Stimulated activated CD8-positive, alpha-beta memory T cell treated with anti-CD3 and anti-CD28 coated beads, Interleukin-15, amount 100 ng/mL, for 1 hour (primary cell): Measurements from ENCODE around the gene ALDH16A1.
"Not testable (repeated sequence)": the region's sequence is repeated elsewhere in the genome, so short reads cannot be mapped to it uniquely, and the experiment has no call there.

Experiments used
- DNase-seq: peaks from one replicate; pipeline ENCODE4 v3.0.0-alpha.2; 2020; ENCODE audit warnings: low read depth

ALDH16A1 gene

GRCh38 chr19:49441210-49441959 is 11.6 kb upstream of the ALDH16A1 start, which contains the start of gene SLC17A7:
TSS of gene SLC17A7 (minus strand) at chr19:49441527. CDS start at chr19:49441379, 148 bp downstream.
- no peak for DNase-seq

- DNase-seq = no peak
These were observed 11.1 kb upstream of the ALDH16A1 start for GRCh38 chr19:49441960-49442350.

DNA sequence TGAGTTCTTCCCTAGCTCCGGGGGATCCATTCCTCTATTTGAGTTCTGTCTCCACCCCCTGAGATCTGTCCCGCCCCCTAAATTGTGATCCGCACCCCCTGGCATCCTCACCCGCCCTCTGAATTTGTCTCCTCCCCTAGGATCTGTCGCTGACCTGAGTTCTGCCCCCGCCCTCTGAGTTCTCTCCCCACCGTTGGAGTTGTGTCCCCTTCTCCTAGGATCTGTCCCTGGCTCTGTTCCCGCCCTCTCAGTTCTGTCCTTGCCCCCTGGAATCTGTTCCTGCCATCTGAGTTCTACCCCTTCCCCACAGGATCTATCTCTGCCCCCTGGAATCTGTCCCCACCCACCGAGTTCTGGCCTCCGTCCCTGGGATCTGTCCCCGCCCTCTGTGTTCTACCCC is 10.7 kb upstream of the ALDH16A1 start:
- DNase-seq = no peak

- DNase-seq = no peak
These were observed 10.2 kb upstream of the ALDH16A1 start for GRCh38 chr19:49442771-49443365.

DNA sequence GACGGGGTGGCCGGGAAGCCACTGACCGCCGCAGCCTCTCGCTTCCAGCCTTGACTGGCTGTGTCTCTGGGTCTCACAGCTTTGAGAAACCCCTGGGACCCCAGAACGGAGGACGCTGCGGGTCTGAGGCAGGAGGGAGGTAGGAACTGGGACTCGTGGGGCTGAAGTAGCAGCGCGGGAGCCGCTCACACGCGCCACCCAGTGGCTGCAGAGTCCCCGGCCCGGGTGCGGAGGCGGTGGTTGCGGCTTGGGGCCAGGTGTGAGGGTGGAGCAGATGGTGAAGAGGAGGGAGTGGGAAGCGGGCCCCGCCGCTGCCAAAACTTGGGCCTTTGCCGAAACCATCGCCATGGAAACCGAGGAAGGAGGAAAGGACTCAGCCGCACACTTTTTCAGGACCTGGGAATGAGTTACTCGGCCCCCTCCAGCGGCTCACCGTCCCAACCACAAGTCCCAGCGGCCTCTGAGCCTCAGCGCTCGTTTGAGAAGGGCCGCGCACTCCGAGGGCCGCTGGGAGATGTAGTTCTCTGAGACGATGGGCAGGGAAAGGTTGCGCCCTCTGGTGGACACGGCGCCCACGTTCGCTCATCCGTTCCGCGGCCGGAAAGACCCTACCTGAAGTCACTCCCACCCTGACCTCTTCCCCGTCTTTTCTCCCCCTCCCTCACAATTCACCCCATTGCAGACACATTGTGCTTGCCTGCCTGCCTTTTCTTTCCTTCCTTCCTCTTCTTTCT is 9.5 kb upstream of the ALDH16A1 start:
- peak; percentile 89 for DNase-seq

DNA sequence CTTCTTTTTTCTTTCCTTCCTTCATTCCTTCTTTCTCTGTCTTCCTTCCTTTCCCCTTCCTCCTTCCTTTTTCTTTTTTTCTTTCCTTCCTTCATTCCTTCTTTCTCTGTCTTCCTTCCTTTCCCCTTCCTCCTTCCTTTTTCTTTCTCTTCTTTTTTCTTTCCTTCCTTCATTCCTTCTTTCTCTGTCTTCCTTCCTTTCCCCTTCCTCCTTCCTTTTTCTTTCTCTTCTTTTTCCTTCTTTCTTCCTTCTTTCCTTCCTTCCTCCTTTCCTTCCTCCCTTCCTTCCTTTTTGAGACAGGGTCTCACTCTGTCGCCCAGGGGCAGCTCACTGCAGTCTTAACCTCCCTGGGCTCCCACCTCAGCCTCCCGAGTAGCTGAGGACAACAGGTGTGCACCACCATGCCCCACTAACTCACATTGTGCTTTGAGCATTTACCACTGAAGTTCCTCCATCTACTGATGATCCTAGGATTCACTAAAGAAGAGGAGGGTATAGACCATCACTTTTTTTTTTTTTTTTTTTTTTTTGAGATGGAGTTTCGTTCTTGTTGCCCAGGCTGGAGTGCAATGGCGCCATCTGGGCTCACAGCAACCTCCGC is 8.8 kb upstream of the ALDH16A1 start:
- not testable (repeated sequence) for DNase-seq

DNA sequence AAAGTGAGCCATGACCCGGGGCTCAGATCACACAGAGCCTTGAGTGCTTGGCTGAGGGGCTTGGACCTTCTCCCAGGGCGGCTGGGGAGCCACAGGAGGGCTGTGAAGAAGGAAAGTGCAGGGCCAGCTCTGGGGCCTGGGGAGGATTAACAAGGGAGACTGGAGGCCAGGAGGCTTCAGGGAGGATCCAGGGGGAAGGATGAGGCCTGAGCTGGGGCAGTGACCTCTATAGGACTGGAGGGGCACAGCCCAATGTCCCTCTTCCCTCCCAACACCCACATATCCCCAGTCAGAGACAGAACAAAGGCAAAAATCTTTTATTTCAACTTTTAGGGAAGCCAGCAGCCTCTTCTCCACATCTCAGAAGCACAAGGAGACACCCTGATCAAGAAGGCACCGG is 7.0 kb upstream of the ALDH16A1 start:
- DNase-seq = no peak

GRCh38 chr19:49447485-49448431 is 5.3 kb upstream of the ALDH16A1 start:
- no peak for DNase-seq

DNA sequence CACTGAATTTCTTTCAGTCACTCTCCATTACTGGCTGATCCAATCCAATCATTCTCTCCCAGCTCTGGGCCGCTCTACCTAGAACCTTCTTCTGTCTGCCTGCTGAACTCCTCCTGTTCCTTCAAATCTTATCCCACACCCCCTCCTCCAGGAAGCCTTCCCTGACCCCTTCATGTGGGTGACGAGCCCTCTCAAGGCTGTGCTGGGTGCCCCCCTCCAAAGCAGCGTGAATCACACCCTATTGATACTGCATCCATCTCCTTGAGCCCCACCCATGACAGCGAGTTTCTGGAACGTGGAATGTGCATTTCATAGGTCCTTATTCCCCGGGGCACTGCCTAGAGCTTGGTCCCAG is 4.6 kb upstream of the ALDH16A1 start:
- DNase-seq = no peak

DNA sequence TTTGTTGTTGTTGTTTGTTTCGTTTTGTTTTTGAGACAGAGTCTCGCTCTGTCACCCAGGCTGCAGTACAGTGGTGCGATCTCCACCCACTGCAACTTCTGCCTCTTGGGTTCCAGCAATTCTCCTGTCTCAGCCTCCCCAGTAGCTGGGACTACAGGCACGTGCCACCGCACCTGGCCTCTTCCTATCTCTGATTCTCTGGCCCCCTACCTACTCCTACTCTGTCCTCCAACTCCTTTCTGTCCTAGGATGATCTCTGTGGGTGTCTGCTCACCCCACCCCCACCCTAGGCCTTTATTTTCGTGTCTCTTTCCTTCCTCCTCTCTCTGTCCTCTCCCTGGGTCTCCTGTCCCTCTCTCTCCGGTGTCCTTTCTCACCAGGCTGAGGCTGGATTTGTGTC is 2.6 kb upstream of the ALDH16A1 start:
- DNase-seq = no peak

DNA sequence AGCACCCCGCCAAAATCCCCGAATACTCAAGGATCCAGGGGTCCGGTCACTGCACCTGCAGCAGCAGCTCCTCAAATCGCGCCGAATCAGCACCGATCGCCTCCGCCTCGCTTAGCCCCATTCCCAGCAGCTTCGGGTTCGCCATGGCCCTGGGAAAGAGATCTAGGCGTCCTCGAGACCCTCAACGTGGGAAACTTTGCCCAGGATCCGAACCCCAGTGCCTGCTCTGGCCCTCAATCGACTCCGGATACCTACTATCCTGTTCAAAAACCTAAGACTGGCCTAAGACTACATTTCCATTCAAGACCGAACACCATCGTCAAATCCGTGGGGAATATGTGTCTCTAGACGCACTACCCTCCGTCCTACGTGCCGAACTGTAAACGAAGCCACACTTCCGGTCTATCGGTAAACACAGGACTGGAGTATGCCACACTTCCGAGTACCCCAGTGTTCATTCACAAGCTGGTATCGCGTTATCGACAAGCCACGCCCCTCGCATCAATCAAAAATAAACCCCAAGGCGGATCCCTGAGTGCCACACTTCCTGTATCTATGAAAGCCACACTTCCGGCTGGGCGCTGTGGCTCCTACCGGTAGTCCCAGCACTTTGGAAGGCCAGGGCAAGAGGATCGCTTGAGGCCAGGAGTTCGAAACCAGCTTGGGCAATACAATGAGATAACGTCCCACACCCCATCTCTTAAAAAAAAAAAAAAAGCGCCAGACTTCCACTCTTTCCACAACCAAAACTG is 1.4 kb upstream of the ALDH16A1 start, which contains the start of gene PIH1D1:
Gene PIH1D1, minus strand, starts transcription at position 385 of the 752 bp plus-strand sequence. Its CDS starts 240 bp downstream, at position 145.
- peak; percentile 93 for DNase-seq

- DNase-seq = no peak
These were observed 774 bp downstream of the ALDH16A1 start for GRCh38 chr19:49453757-49454240.

GRCh38 chr19:49455773-49456172 is 2.7 kb downstream of the ALDH16A1 start:
- no peak for DNase-seq

- no peak for DNase-seq
These were observed 3.3 kb downstream of the ALDH16A1 start for GRCh38 chr19:49456326-49456725.

DNA sequence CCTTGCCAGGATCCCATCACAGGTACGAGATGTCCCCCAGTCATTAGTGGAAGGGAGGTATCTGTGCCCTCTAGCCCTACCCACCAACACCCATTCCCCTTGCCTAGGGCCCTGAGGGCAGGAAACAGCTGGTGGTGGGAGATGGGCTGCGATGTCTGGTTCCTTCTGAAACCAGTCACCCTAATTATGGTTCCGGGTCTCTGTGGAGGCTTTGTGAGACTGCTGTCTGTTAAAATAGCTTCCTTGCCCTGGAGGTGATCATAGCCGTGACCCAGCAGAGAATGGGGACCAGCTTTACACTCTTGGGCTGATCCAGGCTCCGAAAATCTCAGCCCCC is 5.5 kb downstream of the ALDH16A1 start:
- no peak for DNase-seq

DNA sequence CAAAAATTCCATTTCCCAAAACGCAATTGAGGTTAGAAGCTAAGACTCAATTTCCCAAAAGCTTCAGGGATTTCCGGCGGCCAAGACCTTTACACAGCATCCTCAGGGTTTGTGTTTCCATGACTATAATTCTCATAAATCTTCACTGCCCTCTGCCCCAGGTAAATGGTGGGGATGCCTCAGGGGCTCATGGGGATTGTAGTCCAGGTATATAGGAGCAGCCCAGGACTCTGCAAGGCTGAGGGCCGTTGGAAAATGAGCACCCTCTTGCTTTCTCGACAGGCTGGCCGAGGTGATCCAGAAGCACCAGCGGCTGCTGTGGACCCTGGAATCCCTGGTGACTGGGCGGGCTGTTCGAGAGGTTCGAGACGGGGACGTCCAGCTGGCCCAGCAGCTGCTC is 6.4 kb downstream of the ALDH16A1 start:
- no peak for DNase-seq

- not testable (repeated sequence) for DNase-seq
These were observed 8.1 kb downstream of the ALDH16A1 start for GRCh38 chr19:49461130-49461529.

DNA sequence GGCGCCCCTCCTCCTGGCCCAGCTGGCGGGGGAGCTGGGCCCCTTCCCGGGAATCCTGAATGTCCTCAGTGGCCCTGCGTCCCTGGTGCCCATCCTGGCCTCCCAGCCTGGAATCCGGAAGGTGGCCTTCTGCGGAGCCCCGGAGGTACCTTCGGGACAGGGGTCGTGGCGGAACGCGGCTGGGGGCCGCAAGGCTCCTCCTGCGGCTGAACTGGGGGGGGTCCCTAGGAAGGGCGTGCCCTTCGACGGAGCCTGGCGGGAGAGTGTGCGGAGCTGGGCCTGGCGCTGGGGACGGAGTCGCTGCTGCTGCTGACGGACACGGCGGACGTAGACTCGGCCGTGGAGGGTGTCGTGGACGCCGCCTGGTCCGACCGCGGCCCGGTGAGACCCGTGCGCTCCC is 8.6 kb downstream of the ALDH16A1 start:
- no peak for DNase-seq

DNA sequence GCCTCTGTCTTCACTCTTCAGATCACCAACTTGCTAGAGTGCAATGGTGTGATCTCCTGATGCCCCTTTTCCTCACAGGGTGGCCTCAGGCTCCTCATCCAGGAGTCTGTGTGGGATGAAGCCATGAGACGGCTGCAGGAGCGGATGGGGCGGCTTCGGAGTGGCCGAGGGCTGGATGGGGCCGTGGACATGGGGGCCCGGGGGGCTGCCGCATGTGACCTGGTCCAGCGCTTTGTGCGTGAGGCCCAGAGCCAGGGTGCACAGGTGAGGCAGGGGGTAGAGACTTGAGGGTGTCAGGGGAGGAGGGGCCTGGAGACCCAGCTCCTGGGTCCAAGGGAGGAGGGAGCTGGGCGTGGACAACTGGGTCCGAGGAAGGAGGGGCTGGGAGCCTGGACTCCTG is 9.5 kb downstream of the ALDH16A1 start:
- no peak for DNase-seq

GRCh38 chr19:49463960-49464740 is 11.1 kb downstream of the ALDH16A1 start:
- no peak for DNase-seq
